Central memory CD4-positive, alpha-beta T cell (primary cell): ENCODE measurements around the gene R3HDM4.

Experiments used
- DNase-seq: peaks from one replicate; pipeline ENCODE4 v3.0.0; 2022

R3HDM4 gene

GRCh38 chr19:929891-930258 lies 16.9 kb upstream of the R3HDM4 start:
- no peak for DNase-seq

DNA sequence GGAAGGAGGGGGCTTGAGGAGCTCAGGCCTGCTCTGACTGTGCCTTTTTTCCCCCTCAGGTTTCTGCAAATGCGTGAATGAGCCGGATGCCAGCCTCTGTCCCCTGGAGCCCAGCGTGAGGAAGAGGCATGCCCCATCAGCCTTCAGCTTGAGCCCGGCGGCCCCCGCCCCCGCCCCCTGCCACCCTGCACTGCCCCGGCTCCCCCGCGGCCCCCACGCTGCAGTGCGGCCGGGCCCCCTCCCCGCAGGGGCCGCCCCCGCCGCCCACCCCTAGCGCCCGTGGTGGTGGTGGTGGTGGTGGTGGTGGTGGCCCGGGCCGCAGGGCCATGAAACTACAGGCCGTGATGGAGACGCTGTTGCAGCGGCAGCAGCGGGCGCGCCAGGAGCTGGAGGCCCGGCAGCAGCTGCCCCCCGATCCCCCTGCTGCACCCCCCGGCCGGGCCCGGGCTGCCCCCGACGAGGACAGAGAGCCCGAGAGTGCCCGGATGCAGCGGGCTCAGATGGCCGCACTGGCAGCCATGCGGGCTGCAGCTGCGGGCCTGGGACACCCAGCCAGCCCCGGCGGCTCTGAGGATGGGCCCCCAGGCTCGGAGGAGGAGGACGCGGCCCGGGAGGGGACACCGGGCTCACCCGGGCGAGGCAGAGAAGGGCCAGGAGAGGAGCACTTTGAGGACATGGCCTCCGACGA lies 16.3 kb upstream of the R3HDM4 start:
- DNase-seq: no peak

DNA sequence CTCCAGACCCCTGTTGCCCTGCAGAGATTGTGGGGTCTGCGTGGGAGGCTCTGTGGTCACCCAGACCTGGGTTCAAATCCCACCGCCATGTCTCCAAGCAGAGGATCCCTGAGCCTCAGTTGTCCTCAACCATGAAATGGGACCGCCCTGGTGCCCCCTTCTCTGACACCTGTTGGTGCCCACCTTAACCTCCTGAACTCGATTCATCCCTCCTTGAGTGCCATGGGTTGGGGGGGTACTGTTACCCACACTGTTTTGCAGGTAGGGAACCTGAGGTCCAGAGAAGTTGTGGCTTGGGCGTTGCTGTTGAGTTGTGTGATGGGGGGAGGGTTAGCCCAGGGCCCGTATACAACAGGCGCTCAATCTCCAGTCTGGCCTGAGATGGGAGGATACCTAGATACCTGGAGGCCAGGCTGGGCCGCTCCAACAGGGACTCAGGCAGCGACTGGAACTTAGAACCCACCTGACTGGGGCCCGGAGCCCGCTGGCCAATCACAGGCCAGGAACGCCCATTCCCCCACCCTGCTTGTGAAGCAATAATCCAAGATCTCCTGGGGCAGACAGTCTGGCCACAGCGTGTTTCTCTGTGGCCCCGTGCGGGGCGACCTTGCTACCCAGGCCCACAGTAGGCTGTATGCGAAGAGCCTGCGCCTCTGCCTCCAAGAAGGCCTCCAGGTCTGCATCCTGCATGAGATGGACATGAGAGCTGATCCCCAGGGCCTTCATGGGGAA lies 15.6 kb upstream of the R3HDM4 start:
- no peak for DNase-seq

DNA sequence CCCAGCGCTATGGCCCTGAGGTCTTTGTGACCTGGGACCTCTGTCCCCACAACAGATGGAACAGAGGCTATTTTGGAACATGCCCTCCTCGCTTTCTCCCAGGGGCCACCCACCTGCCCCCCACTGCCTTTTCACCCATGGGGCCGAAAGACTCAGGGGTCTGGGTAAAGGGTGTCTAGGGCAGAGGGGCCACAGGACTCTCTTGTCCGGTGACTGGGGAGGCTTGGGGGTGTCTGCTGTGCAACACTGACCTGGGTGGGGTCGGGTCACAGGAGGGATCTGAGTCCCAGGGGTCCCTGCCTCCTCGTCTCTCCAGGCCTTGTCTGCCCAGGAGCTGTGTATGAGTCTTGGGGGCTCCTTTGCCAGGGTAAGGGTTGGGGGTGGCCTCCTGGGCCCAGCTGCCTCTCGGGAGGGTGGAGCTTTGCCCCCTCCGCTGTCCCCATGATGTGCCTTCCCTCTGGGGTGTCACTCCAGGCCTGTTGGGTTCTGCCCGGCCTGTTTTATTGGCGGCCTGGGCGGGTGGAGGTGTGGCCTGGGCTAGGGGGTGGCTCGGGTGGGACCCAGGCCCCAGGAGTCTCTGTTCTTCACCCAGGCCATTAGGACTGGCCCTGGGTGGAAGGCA lies 14.9 kb upstream of the R3HDM4 start:
- no peak for DNase-seq

DNA sequence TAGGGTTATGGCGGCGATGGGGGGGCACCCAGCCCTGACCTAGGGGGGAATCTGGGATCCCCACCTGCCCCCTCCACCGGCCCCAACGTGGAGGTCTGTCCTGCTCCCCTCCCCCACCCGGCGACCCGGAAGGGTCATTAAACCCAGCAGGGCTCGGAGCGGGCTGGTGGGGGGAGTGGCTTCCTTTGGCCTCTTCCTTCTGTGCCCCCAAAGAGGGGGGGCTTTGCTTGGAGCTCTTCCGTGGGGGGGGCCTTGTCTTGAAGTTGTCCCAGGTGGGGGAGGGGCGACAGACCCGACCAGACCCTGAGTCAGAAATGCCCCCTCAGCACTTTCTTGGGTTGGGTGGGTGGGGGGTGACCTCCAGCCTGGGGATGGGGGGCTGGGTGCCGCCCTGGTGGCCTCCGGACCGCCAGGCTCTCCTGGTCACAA lies 14.3 kb upstream of the R3HDM4 start:
- no peak for DNase-seq

DNA sequence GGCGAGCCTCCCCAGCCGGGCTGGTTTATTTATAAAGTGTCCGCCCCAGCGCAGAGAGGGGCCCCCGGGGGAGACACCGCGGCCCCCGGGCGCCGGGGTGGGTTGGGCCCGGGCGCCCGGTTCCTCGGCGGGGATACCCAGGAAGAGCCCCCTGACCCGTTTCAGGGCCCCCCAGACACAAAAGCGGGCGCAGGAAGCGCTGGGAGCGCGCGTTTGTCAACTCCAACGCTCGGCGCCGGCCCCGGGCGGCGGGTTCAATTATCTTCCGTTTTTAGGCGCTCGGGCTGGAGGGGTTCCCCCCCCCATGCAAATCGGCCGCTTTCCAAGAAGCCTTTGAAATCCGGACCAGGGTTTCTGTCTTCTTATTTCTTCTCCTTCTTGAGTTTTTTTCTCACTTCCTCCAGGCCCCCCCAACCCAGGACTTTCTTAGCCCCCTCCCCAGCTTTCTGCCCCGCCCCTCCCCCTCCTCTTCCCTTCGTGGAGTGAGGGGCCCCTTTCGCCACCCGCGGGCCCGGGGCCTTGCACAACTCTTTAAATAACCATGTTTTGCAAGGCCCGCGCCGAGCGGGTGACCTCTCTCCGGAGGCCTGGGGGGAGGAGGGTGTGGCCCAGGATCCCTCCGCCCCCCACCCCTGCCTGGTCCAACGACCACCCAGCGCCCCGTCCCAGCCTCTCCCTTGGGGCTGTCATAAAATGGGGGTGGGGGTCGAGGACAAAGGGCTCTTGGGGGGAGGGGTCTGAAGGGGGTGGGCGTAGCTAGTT lies 13.8 kb upstream of the R3HDM4 start:
- DNase-seq: no peak

GRCh38 chr19:926323-926588 lies 13.2 kb upstream of the R3HDM4 start:
- DNase-seq: no peak

- peak; percentile 74 for DNase-seq
These were observed 12.7 kb upstream of the R3HDM4 start, which contains the start of gene ARID3A for GRCh38 chr19:925526-926322. ARID3A (plus strand) TSS chr19:926035; CDS start chr19:929529, 3,494 bp downstream.

DNA sequence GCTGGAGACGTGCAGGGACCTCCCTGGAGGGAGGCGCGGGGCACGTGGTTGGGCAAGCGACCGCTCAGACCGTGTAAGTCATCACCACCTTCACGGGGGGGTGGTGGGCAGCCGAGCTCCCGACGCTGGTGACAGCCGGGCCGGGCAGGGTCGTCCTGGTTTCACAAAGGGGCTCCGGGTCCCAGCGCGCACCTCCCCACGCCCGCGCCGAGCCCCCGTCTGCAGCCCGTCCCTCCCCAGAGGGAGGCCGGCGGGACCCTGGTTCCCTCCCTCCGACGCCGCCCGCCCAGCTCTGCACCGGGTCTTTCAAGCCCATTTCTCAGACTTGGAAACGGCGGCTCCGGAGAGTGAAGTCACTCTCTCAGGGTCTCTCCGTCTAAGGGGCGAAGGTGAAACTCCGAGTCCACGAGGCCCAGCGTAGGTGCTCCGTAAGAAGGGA lies 12.1 kb upstream of the R3HDM4 start:
- DNase-seq: no peak

DNA sequence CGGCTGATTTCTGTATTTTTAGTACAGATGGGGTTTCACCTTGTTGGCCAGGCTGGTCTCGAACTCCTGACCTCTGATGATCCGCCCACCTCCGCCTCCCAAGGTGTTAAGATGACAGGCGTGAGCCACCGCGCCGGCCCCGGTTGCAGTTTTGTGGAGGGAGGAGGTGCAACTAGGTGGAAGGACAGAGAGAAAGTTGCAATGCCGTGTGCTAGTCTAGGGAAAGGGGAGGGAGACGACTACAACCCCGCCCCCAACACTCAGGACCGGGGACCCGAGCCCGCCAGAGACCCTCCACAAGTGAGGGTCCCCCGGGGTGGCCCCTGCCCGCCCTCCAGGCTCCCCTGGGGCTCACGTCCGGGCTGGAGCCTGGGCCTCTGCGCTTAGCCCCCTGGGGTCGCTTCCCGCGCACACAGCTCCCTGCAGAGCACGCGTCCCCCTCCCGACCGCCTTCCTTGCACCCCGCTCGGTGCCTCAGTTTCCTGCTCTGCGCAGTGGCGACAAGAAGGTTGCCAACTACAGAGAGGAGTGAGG lies 11.6 kb upstream of the R3HDM4 start:
- DNase-seq: no peak

DNA sequence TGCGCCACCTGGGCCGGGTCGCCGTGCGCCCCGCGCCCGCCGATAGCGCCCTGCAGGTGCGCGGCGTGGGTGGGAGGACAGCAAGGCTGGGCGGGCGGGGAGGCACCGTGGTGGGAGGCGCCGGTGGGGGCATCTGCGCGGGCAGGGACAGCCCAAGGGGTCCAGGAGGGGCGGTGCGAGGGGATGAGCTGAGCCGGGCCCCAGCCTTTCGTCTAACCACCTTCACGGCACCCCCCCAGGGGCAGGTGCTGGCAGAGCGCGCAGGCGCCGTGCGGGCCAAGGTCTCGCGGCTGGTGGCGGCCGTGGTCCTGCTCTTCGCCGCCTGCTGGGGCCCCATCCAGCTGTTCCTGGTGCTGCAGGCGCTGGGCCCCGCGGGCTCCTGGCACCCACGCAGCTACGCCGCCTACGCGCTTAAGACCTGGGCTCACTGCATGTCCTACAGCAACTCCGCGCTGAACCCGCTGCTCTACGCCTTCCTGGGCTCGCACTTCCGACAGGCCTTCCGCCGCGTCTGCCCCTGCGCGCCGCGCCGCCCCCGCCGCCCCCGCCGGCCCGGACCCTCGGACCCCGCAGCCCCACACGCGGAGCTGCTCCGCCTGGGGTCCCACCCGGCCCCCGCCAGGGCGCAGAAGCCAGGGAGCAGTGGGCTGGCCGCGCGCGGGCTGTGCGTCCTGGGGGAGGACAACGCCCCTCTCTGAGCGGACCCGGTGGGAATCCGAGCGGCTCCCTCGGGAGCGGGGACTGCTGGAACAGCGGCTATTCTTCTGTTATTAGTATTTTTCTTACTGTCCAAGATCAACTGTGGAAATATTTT lies 7.2 kb upstream of the R3HDM4 start:
- DNase-seq: peak; percentile 66

- peak; percentile 41 for DNase-seq
These were observed 6.4 kb upstream of the R3HDM4 start for GRCh38 chr19:919199-920050.

DNA sequence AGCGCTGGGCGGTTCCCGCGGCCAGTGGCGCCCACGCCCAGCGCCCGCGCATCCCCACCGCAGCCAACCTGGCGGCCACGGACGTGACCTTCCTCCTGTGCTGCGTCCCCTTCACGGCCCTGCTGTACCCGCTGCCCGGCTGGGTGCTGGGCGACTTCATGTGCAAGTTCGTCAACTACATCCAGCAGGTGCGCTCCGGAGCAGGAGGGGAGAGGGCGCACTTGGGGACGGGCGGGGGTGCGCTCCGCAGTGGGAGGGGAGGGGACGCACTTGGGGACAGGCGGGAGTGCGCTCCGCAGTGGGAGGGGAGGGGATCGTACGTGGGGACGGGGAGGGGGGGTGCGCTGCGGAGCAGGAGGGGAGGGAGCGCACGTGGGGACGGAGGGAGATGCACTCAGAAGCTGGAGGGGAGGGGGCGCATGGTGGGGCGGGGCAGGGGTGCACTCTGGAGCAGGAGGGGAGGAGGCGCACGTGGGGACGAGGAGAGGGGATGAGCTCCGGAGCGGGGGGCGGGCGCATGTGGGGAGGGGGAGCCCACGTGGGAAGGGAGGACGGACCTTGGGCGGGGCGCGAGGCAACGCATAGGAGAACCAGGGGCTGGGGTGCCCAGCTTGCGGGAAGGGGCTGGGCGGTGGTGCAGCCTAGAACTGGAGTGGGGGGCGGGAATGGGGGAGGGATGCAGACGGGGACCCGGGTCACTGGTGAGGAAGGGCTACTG lies 5.6 kb upstream of the R3HDM4 start:
- no peak for DNase-seq

GRCh38 chr19:918152-918437 lies 5.1 kb upstream of the R3HDM4 start:
- DNase-seq: no peak

DNA sequence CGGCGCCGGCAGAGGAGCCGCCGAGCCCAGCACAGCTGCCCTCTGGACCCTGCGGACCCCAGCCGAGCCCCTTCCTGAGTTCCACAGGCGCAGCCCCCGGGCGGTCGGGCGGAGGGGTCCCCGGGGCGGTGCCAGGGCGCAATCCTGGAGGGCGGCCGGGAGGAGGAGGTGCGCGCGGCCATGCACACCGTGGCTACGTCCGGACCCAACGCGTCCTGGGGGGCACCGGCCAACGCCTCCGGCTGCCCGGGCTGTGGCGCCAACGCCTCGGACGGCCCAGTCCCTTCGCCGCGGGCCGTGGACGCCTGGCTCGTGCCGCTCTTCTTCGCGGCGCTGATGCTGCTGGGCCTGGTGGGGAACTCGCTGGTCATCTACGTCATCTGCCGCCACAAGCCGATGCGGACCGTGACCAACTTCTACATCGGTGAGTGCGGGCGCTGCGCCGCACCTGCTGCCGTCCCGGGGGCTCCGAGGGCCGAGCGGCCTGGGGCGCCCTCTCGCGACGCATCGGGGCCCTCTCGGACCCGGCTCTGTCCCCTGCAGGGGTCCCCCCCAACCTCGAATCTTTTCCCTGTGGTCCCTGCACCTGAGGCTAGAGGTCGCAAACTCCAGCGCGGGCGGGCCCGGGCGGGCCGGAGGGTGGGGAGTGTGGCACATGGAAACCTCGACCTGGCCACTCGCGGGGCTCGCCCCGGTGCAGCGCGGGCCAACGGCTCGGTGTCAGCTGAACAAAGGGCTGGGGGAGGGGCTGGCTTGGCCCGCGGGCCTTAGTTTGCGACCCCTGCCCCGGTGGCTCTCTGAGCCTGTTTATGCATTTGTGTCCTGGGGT lies 4.5 kb upstream of the R3HDM4 start, which contains the start of gene KISS1R:
Gene KISS1R, plus strand, starts transcription at position 11 of the 829 bp plus-strand sequence. Its CDS starts 170 bp downstream, at position 181.
- no peak for DNase-seq

DNA sequence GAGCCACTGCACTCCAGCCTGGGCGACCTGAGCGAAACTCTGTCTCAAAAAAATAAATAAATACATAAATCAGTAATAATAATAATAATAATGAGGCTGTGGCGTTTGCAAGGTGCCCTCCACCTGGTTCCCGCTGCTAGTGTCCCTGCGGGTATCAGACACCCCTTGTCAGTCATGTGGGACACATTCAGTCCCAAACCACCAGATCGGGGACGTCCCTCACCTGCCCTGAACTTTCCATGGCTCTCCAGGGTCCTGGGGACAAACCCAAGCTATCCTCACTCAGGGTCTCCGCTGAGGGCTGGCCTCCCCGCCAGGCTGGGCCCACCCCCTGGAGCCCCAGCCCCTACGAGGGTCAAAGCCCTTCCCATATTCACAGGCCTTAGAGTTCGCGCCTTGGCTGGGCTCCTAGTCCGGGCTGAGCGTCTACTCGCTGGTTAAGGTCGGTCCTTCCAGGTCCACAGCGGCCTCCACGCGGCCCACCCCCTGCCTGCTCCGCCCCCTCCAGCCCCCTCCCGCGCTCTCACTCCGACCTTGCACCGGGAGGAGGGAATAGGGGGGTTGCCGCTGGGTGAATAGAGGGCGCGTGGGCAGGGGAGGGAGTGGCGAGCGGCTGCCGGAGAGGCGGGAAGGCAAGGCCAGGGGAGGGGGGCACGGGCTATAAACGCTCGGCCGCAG lies 3.8 kb upstream of the R3HDM4 start:
- no peak for DNase-seq

DNA sequence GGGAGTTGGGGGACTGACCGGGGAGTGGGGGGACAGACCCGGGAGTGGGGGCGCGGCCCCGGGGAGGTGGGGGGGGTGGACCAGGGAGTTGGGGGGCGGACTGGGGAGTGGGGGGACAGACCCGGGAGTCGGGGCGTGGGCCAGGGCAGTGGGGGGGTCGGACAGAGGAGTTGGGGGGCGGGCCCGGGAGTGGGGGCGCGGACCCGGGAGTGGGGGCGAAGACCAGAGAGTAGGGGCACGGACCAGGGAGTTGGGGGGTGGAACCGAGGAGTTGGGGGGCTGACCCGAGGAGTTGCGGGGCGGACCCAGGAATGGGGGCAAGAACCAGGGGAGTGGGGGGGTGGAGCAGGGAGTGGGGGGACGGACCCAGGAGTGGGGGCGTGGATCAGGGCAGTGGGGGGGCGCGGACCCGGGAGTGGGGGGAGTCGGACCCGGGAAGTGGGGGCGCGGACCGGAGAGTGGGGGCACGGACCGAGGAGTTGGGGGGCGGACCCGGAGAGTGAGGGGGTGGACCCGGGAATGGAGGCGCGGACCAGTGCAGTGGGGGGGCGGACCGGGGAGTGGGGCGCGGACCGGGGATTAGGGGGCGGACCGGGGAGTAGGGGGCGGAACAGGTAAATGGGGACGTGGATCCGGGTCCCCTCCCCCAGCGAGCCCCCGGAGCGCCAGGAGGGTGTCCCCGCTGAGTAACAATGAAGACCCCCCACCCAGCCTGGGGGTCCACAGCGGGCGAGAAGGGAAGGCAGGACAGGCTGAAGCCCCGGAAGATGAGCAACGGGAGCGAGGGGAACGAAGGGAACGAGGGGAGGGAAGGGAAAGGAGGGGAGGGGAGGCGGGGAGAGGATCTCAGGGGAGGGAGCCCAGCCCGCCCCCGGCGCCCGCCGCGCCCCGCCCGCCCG lies 589 bp downstream of the R3HDM4 start:
- no peak for DNase-seq
